ENCODE measurements around the gene TRPM5. TPM values are rescaled to one million over a fixed set of nuclear protein-coding genes. Genes with fewer than 3 reads are reported as not detected.
A peak's percentile ranks its signal among the peaks of the same experiment; 100 is the strongest.

TRPM5 gene
- total RNA-seq, 1 donor from 2014 or later = not detected

DNA sequence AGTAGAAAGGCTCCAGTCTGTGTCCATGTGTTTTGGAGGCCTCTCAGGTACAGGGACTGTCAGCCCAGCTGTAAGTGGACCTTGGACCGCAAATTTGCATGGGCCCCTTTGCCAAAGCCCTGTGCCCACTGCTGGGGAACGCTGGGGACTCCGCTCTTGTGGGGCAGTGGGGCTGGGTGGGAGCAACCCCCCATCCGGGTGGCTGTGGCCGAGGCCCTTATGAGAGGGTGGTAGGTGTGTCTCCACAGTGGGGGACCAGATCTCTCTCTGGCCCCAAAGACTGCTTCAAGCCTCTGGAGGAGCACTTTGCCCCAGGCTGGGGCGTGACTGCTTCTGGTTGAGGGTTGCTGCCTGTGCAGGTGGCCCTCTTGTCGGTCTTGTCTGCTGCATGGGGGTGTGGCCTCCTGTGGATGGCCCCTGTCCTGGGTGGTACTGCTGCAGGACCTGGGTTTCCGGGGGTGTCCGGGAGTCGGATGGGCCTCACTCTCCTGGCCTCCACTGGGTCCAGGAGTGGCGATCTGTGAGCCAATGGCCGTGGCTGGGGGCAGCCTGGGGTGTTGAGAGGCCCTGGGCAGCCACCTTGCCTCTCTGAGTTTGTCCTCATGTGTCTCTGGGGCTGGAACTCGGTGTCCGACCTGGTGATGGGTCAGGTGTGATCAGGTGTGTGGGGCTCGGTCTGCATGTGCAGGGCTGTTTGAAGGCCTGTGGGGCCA, 16.4 kb upstream of the TRPM5 start:
- peak in 1 of 2 donors; percentile 60 for DNase-seq (ENCODE audit: low spot score in 2 of 2)
- Histone ChIP-seq H3K4me1 (no peaks in the 10 kb centered on the region), H3K9me3 (no peaks in the 10 kb centered on the region), H3K27me3 (no peaks in the 10 kb centered on the region), H3K27ac (no peak overlapping the region), H3K4me3 (no peak overlapping the region), H3K36me3 (no peaks in the 10 kb centered on the region)
- intact Hi-C loops (cut with DNase I) = no loop called here
- TF ChIP-seq, protein P1, sequence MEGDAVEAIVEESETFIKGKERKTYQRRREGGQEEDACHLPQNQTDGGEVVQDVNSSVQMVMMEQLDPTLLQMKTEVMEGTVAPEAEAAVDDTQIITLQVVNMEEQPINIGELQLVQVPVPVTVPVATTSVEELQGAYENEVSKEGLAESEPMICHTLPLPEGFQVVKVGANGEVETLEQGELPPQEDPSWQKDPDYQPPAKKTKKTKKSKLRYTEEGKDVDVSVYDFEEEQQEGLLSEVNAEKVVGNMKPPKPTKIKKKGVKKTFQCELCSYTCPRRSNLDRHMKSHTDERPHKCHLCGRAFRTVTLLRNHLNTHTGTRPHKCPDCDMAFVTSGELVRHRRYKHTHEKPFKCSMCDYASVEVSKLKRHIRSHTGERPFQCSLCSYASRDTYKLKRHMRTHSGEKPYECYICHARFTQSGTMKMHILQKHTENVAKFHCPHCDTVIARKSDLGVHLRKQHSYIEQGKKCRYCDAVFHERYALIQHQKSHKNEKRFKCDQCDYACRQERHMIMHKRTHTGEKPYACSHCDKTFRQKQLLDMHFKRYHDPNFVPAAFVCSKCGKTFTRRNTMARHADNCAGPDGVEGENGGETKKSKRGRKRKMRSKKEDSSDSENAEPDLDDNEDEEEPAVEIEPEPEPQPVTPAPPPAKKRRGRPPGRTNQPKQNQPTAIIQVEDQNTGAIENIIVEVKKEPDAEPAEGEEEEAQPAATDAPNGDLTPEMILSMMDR (IDR thresholded peaks at IDR 0.05) = no peak

DNA sequence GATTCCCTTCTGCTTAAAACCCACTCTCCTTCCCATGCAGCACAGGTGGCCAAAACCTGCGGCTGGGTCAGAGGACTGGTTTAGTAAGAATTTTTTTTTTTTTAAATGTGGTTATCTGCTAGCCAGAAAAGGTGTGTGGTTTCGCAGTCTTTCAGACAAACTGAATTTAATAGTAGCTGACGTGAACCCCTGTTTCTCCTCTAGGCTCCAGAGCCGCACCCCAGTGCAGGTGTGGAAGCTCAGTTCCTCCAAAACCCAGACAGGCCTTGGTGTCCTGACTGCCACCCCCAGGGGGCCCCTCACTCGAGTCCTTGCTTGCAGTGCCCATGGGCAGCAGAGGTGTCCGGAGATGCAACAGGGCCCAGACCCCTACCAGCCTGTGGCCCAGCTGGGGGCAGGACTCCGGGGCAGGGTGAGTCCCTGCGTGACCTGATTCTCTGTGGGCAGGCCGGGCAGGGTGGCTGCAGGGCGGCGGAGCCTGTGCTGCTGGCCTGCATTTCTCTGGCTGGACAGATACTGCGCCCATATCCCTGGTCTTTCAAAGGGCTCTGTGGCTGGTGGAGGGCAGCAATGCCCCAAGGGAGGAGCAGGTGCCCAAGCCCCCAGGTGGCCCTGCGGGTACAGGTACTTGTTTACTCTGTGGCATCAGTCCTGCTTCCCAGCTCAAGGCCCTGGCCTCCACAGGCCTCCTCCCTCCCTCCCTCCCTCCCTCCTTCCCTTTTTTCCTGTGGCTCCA, 15.7 kb upstream of the TRPM5 start:
- intact Hi-C loops (cut with DNase I) = no loop called here
- Histone ChIP-seq H3K4me3 (no peak overlapping the region), H3K4me1 (no peaks in the 10 kb centered on the region), H3K27ac (no peak overlapping the region), H3K27me3 (no peaks in the 10 kb centered on the region), H3K36me3 (no peaks in the 10 kb centered on the region), H3K9me3 (no peaks in the 10 kb centered on the region)
- TF ChIP-seq, protein P1 (IDR thresholded peaks at IDR 0.05) = no peak
- peak in 1 of 2 donors; percentile 59 for DNase-seq (ENCODE audit: low spot score in 2 of 2)

DNA sequence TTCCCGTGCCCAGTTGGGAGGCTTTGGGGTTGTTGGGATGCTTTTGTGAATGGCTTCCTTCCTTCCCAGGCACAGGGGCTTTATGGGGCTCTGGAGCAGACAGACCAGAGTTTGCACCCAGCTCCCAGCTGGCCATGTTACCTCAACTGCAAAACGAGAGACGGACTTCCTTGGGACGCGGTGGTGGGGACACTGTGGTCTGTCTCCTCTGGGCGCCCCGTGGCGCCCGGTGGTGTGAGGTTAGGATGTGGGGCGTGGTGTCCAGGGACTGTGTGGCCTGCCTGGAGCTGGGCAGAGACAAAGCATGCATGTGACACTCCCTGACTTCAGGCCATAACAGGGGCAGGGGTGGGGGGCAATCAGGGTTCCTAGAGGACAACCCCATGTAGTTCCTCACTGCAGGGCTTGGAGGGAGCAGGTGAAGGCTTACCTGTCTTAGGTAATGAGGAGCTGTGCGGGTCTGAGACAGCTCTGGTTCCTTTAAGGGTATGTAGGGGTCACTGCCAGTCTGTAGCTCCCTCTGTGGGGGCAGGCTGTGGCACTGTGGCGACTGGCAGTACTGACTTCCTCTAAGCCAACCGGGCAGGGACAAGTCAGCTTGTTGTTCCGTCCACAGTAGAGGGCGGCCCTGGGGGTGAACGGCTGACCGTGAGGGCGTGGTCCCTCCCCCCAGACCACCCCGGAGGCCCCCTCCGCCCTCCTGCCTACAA, 14.9 kb upstream of the TRPM5 start:
- intact Hi-C loops (cut with DNase I) = no loop called here
- H3K4me1 ChIP-seq = no peaks in the 10 kb centered on the region
- no peak overlapping the region for H3K27ac ChIP-seq
- TF ChIP-seq, protein P1 (IDR thresholded peaks at IDR 0.05) = no peak
- H3K4me3 ChIP-seq = no peak overlapping the region
- no peaks in the 10 kb centered on the region for H3K9me3 ChIP-seq
- peak in 1 of 2 donors; percentile 60 for DNase-seq (ENCODE audit: low spot score in 2 of 2)
- no peaks in the 10 kb centered on the region for H3K27me3 ChIP-seq
- H3K36me3 ChIP-seq = no peaks in the 10 kb centered on the region

DNA sequence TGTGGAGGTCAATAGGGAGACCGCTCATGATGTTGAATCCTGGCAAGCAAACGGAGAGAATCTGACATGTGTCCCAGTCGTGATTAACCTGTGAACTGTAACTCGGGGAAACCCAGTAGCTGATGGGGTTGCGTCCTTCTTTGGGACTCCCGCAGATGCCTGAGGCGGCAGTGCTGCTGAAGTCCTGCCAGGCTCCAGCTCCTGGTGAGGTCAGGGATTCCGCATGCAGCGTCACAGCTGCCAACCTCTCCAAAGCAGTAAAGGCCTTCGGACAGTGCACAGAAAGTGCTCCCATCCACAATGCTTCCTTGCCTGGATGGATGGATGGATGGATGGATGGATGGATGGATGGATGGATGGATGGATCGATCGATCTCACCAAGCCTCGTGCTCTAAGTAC, 14.0 kb upstream of the TRPM5 start:
- peak in 1 of 2 donors; percentile 54 for DNase-seq (ENCODE audit: low spot score in 2 of 2)
- no peaks in the 10 kb centered on the region for H3K27me3 ChIP-seq
- no peak overlapping the region for H3K27ac ChIP-seq
- H3K36me3 ChIP-seq = no peaks in the 10 kb centered on the region
- H3K4me3 ChIP-seq = no peak overlapping the region
- intact Hi-C loops (cut with DNase I) = no loop called here
- TF ChIP-seq, protein P1 (IDR thresholded peaks at IDR 0.05) = no peak
- no peaks in the 10 kb centered on the region for H3K9me3 ChIP-seq
- H3K4me1 ChIP-seq = no peaks in the 10 kb centered on the region

DNA sequence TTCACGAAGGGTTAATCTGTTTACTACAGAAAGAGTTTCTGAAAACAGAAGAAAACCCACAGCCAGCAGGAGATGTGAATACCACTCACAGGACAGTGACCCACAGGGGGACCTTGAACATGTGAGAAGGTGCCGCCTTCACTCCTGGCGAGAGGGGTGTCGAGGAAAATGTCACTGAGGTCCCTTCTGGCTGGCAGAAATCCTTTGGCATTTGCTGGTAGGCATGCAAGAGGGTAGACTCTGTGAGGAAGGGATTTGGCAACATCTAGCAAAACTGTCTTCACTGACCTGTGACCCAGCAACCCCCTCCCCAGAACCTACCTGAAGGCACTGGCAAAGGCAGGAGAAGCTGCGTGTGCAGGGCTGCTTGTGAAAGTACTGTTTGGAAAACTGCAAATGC, 9.1 kb upstream of the TRPM5 start:
- no peak overlapping the region for H3K4me3 ChIP-seq
- H3K27me3 ChIP-seq = no peaks in the 10 kb centered on the region
- H3K9me3 ChIP-seq = no peaks in the 10 kb centered on the region
- TF ChIP-seq, protein P1 (IDR thresholded peaks at IDR 0.05) = no peak
- no peak overlapping the region for H3K27ac ChIP-seq
- intact Hi-C loops (cut with DNase I) = no loop called here
- no peak for DNase-seq (ENCODE audit: low spot score in 2 of 2)
- no peaks in the 10 kb centered on the region for H3K4me1 ChIP-seq
- no peaks in the 10 kb centered on the region for H3K36me3 ChIP-seq

Data from ascending aorta (tissue), 2 donors.